HCT116 (cell line): ENCODE results near the gene DOK6.

ENCODE experiments used
- POLR2A ChIP-seq: IDR thresholded peaks from 2 replicates; pipeline ENCODE4 v1.7.0; 2011; ENCODE audit warnings: borderline replicate concordance; ENCODE audit not compliant: insufficient read depth, insufficient read length; ENCODE audit errors: extremely low read depth
- SIN3A ChIP-seq: IDR thresholded peaks from 2 replicates; pipeline ENCODE4 v1.6.1; 2012; ENCODE audit warnings: low read depth

- TF ChIP-seq POLR2A (no peak), SIN3A (no peak)
Measured at GRCh38 chr18:69537183-69537582, 136.5 kb downstream of the DOK6 start.
